HepG2 (cell line): ENCODE measurements around the gene SNX21. TPM values are rescaled to one million over a fixed set of nuclear protein-coding genes. Genes with fewer than 3 reads are reported as not detected.

Source experiments
- KDM4B ChIP-seq: sonication (generic); formaldehyde crosslinking; IDR thresholded peaks from 2 replicates; pipeline ENCODE4 v1.4.0; 2020; ENCODE audit warnings: missing genetic modification reagents
- SCMH1 ChIP-seq: sonication (generic); formaldehyde crosslinking; IDR thresholded peaks from 2 replicates; pipeline ENCODE4 v1.9.0; 2021; ENCODE audit warnings: missing genetic modification reagents, mild to moderate bottlenecking, borderline replicate concordance
- SRF ChIP-seq: IDR thresholded peaks from 2 replicates; pipeline ENCODE4 v1.6.1; 2011; ENCODE audit warnings: mild to moderate bottlenecking, low read depth, low read length, moderate library complexity
- ZBTB20 ChIP-seq: sonication (generic); formaldehyde crosslinking; IDR thresholded peaks from 2 replicates; pipeline ENCODE4 v1.8.1; 2023; ENCODE audit warnings: missing genetic modification reagents, low read depth, mild to moderate bottlenecking, borderline replicate concordance
- ZFP36L1 ChIP-seq: sonication (generic); formaldehyde crosslinking; IDR thresholded peaks from 2 replicates; pipeline ENCODE4 v1.8.0; 2022; ENCODE audit warnings: mild to moderate bottlenecking, missing genetic modification reagents, moderate library complexity
- ZNF292 ChIP-seq: sonication (generic); formaldehyde crosslinking; IDR thresholded peaks from 2 replicates; pipeline ENCODE4 v1.8.1; 2022; ENCODE audit warnings: mild to moderate bottlenecking, low read depth, missing genetic modification reagents, borderline replicate concordance
- ZNF501 ChIP-seq: sonication (generic); formaldehyde crosslinking; IDR thresholded peaks from 2 replicates; pipeline ENCODE4 v1.5.1; 2020; ENCODE audit warnings: mild to moderate bottlenecking, moderate library complexity, missing genetic modification reagents
- ZNF547 ChIP-seq: sonication (generic); formaldehyde crosslinking; IDR thresholded peaks from 2 replicates; pipeline ENCODE4 v1.5.1; 2020; ENCODE audit warnings: mild to moderate bottlenecking, missing genetic modification reagents
- ZNF607 ChIP-seq: sonication (generic); formaldehyde crosslinking; IDR thresholded peaks from 2 replicates; pipeline ENCODE4 v1.5.1; 2020; ENCODE audit warnings: missing genetic modification reagents, mild to moderate bottlenecking, borderline replicate concordance
- ZNF777 ChIP-seq: sonication (generic); formaldehyde crosslinking; IDR thresholded peaks from 2 replicates; pipeline ENCODE4 v1.4.0; 2020; ENCODE audit warnings: missing genetic modification reagents
- ZNF782 ChIP-seq: sonication (generic); formaldehyde crosslinking; IDR thresholded peaks from 2 replicates; pipeline ENCODE4 v1.4.0; 2020; ENCODE audit warnings: missing genetic modification reagents, mild to moderate bottlenecking, borderline replicate concordance
- polyA plus RNA-seq, 8 experiments: library from polyadenylated mRNA; depleted of rRNA in 3 of 8; stranded (reverse) in 7 of 8; unstranded in 1 of 8; fragments of >200 nt; fragmentation: Illumina TruSeq in 4 of 8; extraction: Trizol in 4 of 8; gene quantifications; 2 replicates each; pipeline versions ENCODE4 v1.2.1 to v1.2.3, GENCODE V29; 2011 to 2016; ENCODE audit warnings: low read depth in 4 of 8, missing spikeins in 1 of 8, mixed read lengths in 1 of 8; ENCODE audit not compliant: insufficient read depth in 1 of 8
- total RNA-seq, 5 experiments: library from RNA; depleted of rRNA; stranded (reverse); fragments of >200 nt; fragmentation: Illumina TruSeq; extraction: Trizol; gene quantifications; 2 replicates each; pipeline ENCODE4 v1.2.3, GENCODE V29; 2016; ENCODE audit warnings: low read depth in 1 of 5
- TF ChIP-seq, protein P1 (sequence below): sonication (generic); IDR thresholded peaks from 2 replicates; pipeline ENCODE4 v1.6.1; 2016; ENCODE audit warnings: low read depth, borderline replicate concordance
- TF ChIP-seq, protein P2 (sequence below): sonication (generic); formaldehyde crosslinking; IDR thresholded peaks from 2 replicates; pipeline ENCODE4 v1.8.0; 2022; ENCODE audit warnings: mild to moderate bottlenecking, missing genetic modification reagents, borderline replicate concordance
- TF ChIP-seq, protein P3 (sequence below): sonication (generic); formaldehyde crosslinking; IDR thresholded peaks from 2 replicates; pipeline ENCODE4 v1.5.0; 2020; ENCODE audit warnings: missing genetic modification reagents
- TF ChIP-seq, protein P4 (sequence below): sonication (generic); formaldehyde crosslinking; IDR thresholded peaks from 2 replicates; pipeline ENCODE4 v1.4.0; 2020; ENCODE audit warnings: missing genetic modification reagents
- TF ChIP-seq, protein P5 (sequence below): sonication (generic); formaldehyde crosslinking; IDR thresholded peaks from 2 replicates; pipeline ENCODE4 v1.5.0; 2020; ENCODE audit warnings: missing genetic modification reagents
- TF ChIP-seq, protein P6 (sequence below): sonication (generic); formaldehyde crosslinking; IDR thresholded peaks from 2 replicates; pipeline ENCODE4 v1.4.0; 2020; ENCODE audit warnings: mild to moderate bottlenecking, missing genetic modification reagents

SNX21 gene
- total and polyA plus RNA-seq, 2 of the 13 experiments (the other 11 are each of a cell fraction or from before 2014, with no cell fraction given) = 7.7 to 12.8 TPM

DNA sequence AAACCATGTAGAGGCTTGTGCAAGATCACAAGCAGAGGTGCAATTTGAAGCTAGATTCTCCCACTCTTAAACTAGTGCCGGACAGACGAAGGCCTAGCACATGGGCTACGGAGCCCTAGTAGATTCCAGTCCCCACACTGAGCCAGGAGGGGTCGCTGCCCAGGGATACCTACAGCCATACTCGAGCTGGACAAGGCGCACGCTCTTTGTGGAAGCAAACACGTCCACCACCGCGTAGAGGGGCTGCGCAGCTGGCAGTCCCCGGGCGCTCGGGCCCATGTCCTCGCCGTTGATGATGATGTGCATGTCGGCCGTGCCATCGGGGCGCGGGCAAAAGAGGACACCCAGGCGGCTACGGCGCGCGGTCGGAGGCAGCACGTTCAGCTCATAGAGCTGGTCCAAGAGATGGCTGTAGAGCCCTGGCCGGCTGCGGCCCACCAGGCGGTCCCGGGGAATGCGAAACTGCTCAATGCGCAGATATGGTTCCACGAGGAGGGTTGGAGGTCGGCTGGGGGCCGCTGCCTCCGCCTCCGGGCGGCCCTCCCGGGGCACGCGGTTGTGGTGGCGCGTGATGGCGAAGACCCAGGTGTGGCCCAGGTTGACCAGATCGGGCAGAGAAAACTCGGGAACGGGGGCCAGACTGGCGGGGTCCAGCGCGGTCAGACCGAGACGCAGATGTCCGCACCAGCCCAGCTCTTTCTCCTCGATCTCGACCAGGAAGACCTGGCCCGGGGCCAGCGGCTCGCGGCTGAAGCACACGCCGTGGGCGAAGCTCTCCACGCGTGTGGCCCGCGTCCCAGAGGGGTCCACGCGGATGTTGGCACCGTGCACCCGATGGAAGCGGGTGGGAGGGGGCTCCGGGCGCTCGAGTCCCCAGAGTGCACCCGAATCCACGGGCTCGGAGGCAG lies 56.7 kb downstream of the SNX21 start (continued):
- TF ChIP-seq ZNF292 (CRISPR knock-in tag) (no peak), SRF (no peak), ZFP36L1 (CRISPR knock-in tag) (0 out of 2 replicates have a peak, but pooled peaks have one; percentile 51), ZNF547 (peak; percentile 79; the same call in 1 of the 2 replicates), ZNF782 (CRISPR knock-in tag) (no peak; the same call in 1 of the 2 replicates), ZBTB20 (CRISPR knock-in tag) (peak; percentile 60; the same call in 1 of the 2 replicates), SCMH1 (CRISPR knock-in tag) (no peak), KDM4B (CRISPR knock-in tag) (peak; percentile 80), ZNF501 (CRISPR knock-in tag) (peak; percentile 63), ZNF777 (CRISPR knock-in tag) (peak; percentile 76), ZNF607 (peak; percentile 93)
- TF ChIP-seq, protein P1, sequence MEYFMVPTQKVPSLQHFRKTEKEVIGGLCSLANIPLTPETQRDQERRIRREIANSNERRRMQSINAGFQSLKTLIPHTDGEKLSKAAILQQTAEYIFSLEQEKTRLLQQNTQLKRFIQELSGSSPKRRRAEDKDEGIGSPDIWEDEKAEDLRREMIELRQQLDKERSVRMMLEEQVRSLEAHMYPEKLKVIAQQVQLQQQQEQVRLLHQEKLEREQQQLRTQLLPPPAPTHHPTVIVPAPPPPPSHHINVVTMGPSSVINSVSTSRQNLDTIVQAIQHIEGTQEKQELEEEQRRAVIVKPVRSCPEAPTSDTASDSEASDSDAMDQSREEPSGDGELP = peak; percentile 10; the same call in 1 of the 2 replicates
- TF ChIP-seq, protein P2, sequence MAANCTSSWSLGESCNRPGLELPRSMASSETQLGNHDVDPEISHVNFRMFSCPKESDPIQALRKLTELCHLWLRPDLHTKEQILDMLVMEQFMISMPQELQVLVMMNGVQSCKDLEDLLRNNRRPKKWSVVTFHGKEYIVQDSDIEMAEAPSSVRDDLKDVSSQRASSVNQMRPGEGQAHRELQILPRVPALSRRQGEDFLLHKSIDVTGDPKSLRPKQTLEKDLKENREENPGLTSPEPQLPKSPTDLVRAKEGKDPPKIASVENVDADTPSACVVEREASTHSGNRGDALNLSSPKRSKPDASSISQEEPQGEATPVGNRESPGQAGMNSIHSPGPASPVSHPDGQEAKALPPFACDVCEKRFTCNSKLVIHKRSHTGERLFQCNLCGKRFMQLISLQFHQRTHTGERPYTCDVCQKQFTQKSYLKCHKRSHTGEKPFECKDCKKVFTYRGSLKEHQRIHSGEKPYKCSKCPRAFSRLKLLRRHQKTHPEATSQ (CRISPR knock-in tag) = peak; percentile 4; the same call in 1 of the 2 replicates
- TF ChIP-seq, protein P3, sequence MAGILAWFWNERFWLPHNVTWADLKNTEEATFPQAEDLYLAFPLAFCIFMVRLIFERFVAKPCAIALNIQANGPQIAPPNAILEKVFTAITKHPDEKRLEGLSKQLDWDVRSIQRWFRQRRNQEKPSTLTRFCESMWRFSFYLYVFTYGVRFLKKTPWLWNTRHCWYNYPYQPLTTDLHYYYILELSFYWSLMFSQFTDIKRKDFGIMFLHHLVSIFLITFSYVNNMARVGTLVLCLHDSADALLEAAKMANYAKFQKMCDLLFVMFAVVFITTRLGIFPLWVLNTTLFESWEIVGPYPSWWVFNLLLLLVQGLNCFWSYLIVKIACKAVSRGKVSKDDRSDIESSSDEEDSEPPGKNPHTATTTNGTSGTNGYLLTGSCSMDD = no peak
- TF ChIP-seq, protein P4, sequence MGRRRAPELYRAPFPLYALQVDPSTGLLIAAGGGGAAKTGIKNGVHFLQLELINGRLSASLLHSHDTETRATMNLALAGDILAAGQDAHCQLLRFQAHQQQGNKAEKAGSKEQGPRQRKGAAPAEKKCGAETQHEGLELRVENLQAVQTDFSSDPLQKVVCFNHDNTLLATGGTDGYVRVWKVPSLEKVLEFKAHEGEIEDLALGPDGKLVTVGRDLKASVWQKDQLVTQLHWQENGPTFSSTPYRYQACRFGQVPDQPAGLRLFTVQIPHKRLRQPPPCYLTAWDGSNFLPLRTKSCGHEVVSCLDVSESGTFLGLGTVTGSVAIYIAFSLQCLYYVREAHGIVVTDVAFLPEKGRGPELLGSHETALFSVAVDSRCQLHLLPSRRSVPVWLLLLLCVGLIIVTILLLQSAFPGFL (CRISPR knock-in tag) = peak; percentile 80; the same call in 1 of the 2 replicates
- TF ChIP-seq, protein P5, sequence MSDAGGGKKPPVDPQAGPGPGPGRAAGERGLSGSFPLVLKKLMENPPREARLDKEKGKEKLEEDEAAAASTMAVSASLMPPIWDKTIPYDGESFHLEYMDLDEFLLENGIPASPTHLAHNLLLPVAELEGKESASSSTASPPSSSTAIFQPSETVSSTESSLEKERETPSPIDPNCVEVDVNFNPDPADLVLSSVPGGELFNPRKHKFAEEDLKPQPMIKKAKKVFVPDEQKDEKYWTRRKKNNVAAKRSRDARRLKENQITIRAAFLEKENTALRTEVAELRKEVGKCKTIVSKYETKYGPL (CRISPR knock-in tag) = no peak; the same call in 1 of the 2 replicates
- TF ChIP-seq, protein P6, sequence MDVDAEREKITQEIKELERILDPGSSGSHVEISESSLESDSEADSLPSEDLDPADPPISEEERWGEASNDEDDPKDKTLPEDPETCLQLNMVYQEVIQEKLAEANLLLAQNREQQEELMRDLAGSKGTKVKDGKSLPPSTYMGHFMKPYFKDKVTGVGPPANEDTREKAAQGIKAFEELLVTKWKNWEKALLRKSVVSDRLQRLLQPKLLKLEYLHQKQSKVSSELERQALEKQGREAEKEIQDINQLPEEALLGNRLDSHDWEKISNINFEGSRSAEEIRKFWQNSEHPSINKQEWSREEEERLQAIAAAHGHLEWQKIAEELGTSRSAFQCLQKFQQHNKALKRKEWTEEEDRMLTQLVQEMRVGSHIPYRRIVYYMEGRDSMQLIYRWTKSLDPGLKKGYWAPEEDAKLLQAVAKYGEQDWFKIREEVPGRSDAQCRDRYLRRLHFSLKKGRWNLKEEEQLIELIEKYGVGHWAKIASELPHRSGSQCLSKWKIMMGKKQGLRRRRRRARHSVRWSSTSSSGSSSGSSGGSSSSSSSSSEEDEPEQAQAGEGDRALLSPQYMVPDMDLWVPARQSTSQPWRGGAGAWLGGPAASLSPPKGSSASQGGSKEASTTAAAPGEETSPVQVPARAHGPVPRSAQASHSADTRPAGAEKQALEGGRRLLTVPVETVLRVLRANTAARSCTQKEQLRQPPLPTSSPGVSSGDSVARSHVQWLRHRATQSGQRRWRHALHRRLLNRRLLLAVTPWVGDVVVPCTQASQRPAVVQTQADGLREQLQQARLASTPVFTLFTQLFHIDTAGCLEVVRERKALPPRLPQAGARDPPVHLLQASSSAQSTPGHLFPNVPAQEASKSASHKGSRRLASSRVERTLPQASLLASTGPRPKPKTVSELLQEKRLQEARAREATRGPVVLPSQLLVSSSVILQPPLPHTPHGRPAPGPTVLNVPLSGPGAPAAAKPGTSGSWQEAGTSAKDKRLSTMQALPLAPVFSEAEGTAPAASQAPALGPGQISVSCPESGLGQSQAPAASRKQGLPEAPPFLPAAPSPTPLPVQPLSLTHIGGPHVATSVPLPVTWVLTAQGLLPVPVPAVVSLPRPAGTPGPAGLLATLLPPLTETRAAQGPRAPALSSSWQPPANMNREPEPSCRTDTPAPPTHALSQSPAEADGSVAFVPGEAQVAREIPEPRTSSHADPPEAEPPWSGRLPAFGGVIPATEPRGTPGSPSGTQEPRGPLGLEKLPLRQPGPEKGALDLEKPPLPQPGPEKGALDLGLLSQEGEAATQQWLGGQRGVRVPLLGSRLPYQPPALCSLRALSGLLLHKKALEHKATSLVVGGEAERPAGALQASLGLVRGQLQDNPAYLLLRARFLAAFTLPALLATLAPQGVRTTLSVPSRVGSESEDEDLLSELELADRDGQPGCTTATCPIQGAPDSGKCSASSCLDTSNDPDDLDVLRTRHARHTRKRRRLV (CRISPR knock-in tag) = peak; percentile 35
